ENCODE results near the gene KRTAP13-3. TPM values are rescaled to one million over a fixed set of nuclear protein-coding genes. Genes with fewer than 3 reads are reported as not detected.

Gene KRTAP13-3
- total RNA-seq: not detected

- TF ChIP-seq POLR2A (IDR thresholded peaks at IDR 0.05; ENCODE audit: low read depth): no peak
- TF ChIP-seq POLR2AphosphoS5 (IDR thresholded peaks at IDR 0.05): no peak
- TF ChIP-seq EP300 (IDR thresholded peaks at IDR 0.05): no peak
- TF ChIP-seq, protein P1, sequence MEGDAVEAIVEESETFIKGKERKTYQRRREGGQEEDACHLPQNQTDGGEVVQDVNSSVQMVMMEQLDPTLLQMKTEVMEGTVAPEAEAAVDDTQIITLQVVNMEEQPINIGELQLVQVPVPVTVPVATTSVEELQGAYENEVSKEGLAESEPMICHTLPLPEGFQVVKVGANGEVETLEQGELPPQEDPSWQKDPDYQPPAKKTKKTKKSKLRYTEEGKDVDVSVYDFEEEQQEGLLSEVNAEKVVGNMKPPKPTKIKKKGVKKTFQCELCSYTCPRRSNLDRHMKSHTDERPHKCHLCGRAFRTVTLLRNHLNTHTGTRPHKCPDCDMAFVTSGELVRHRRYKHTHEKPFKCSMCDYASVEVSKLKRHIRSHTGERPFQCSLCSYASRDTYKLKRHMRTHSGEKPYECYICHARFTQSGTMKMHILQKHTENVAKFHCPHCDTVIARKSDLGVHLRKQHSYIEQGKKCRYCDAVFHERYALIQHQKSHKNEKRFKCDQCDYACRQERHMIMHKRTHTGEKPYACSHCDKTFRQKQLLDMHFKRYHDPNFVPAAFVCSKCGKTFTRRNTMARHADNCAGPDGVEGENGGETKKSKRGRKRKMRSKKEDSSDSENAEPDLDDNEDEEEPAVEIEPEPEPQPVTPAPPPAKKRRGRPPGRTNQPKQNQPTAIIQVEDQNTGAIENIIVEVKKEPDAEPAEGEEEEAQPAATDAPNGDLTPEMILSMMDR (IDR thresholded peaks at IDR 0.05): no peak
- H3K27ac ChIP-seq (replicated peaks in 1 of 4): no peak within 1 kb of the TSS
- intact Hi-C loops (cut with DNase I): no loop called here
Measured at GRCh38 chr21:30425826-30426225, at the start of gene KRTAP13-3. TSS of gene KRTAP13-3 (minus strand) at chr21:30425926. CDS start at chr21:30425912, 14 bp downstream.

DNA sequence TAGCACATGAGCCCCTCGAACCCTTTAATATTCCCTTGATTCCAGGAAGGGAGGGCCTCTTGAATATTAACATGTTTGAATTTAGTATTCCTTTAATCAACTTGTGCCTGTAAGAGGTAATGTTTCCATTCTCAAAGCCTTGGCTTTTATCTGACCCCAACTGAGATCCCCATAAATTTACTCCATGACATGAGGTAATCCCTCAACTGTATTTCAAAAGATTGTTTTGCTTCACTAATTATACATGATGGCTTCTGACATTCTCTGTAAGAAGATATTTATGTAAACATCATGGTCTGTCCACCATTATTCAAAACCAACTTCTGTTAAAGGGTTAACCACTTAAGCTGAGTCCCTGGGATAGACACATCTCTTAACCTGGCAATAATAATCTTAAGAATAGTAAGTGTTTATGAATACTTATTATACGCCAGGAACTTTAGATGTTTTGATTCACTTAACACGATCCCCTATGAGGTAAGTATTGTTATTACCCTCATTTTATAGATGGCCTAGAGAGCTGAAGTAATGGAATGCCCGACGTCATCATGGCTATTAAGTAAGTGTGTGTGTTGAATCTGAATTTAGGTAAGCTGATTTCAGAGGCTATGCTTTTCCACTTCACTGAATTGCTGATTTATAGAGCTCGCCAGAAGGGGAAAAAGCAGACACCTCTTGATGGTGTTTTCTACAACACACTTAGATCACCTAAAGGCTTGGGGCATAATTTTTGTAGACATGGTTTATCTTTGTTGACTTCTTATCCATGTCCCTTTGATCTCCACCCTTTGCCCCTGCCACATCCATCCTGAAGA is 43.4 kb upstream of the KRTAP13-3 start:
- intact Hi-C loops (cut with DNase I): no loop called here
- no peak for DNase-seq (ENCODE audit: extremely low spot score)

More at GRCh38 chr21:30425826-30426225, at the start of gene KRTAP13-3:
- WGBS: 78% methylated on average over 5 of the region's 5 CpGs
- H3K36me3 ChIP-seq: no peaks in the 10 kb centered on the region
- H3K9me3 ChIP-seq: no peaks in the 10 kb centered on the region
- H3K27me3 ChIP-seq: no peaks in the 10 kb centered on the region
- no peak for DNase-seq (ENCODE audit: extremely low spot score)
- no peaks in the 10 kb centered on the region for H3K4me1 ChIP-seq
- H3K4me3 ChIP-seq: no peak within 1 kb of the TSS

DNA sequence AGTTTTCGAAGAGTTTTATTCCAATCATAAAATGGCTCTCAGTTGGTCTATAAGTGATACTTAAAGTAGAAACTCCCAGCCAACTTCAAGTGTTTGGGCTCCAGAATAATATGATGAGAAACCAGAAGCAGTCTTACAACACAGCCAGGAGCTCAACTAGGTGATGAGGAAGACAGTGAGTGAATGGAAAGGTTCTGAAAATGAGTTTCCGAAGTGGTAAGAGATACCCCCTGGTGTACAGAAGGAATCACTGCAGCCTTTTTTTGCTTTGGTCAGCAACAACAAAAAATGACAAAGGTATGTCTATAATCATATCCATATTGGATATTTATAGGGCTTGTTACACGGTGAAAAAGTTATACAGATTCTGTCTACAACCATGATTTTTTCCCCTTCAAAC is 38.0 kb upstream of the KRTAP13-3 start:
- WGBS: 63% methylated on average over 3 of the region's 3 CpGs
- TF ChIP-seq EP300 (IDR thresholded peaks at IDR 0.05) (no peak), POLR2A (IDR thresholded peaks at IDR 0.05; ENCODE audit: low read depth) (no peak), POLR2AphosphoS5 (IDR thresholded peaks at IDR 0.05) (no peak)
- TF ChIP-seq, protein P1 (IDR thresholded peaks at IDR 0.05): no peak
- no peak for DNase-seq (ENCODE audit: extremely low spot score)
- no peaks in the 10 kb centered on the region for H3K27me3 ChIP-seq
- H3K4me3 ChIP-seq: no peak overlapping the region
- intact Hi-C loops (cut with DNase I): no loop called here
- H3K9me3 ChIP-seq: no peaks in the 10 kb centered on the region
- no peaks in the 10 kb centered on the region for H3K4me1 ChIP-seq
- H3K27ac ChIP-seq (replicated peaks in 1 of 4): no peak overlapping the region
- H3K36me3 ChIP-seq: no peaks in the 10 kb centered on the region

More for the DNA sequence above, 43.4 kb upstream of the KRTAP13-3 start:
- no peaks in the 10 kb centered on the region for H3K36me3 ChIP-seq
- WGBS: 46% methylated on average over 6 of the region's 6 CpGs
- H3K27ac ChIP-seq (replicated peaks in 1 of 4): no peak overlapping the region
- no peak overlapping the region for H3K4me3 ChIP-seq
- H3K4me1 ChIP-seq: no peaks in the 10 kb centered on the region
- H3K27me3 ChIP-seq: no peaks in the 10 kb centered on the region
- no peaks in the 10 kb centered on the region for H3K9me3 ChIP-seq
- TF ChIP-seq EP300 (IDR thresholded peaks at IDR 0.05): no peak
- TF ChIP-seq, protein P1 (IDR thresholded peaks at IDR 0.05): no peak
- TF ChIP-seq POLR2AphosphoS5 (IDR thresholded peaks at IDR 0.05): no peak
- TF ChIP-seq POLR2A (IDR thresholded peaks at IDR 0.05; ENCODE audit: low read depth): no peak

DNA sequence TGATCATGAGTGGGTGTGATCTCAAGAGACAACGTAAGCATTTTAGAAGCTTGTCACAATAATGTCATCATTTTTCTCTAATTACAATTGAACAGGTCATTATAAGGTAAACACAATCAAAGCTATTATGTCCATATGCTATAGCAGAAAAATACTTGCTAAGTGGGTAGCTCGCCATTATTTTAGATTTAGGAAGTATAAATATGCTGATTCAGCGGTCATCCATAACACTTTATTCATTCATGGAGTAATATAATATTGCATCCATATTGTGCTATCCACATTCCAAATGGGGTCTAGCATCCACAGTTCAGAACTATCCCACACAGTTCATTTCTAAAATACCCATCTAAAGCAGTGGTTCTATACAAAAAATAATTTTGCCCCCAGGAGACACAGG is 22.8 kb upstream of the KRTAP13-3 start:
- DNase-seq (ENCODE audit: extremely low spot score): no peak
- WGBS: 85% methylated on average over 3 of the region's 3 CpGs
- Histone ChIP-seq H3K36me3 (no peaks in the 10 kb centered on the region), H3K4me1 (no peaks in the 10 kb centered on the region), H3K9me3 (no peaks in the 10 kb centered on the region), H3K4me3 (no peak overlapping the region), H3K27ac (replicated peaks in 1 of 4) (no peak overlapping the region), H3K27me3 (no peaks in the 10 kb centered on the region)
- intact Hi-C loops (cut with DNase I): no loop called here
- TF ChIP-seq POLR2A (IDR thresholded peaks at IDR 0.05; ENCODE audit: low read depth) (no peak), POLR2AphosphoS5 (IDR thresholded peaks at IDR 0.05) (no peak), EP300 (IDR thresholded peaks at IDR 0.05) (no peak)
- TF ChIP-seq, protein P1 (IDR thresholded peaks at IDR 0.05): no peak

Measured in esophagus muscularis mucosa (tissue), 4 donors.